ENCODE measurements around the gene CFAP107. TPM values are rescaled to one million over a fixed set of nuclear protein-coding genes. Genes with fewer than 3 reads are reported as not detected.
"Not testable (repeated sequence)": the region's sequence is repeated elsewhere in the genome, so short reads cannot be mapped to it uniquely, and the experiment has no call there.

The CFAP107 gene
- total RNA-seq, 1 experiment from 2014 or later, result not detected

DNA sequence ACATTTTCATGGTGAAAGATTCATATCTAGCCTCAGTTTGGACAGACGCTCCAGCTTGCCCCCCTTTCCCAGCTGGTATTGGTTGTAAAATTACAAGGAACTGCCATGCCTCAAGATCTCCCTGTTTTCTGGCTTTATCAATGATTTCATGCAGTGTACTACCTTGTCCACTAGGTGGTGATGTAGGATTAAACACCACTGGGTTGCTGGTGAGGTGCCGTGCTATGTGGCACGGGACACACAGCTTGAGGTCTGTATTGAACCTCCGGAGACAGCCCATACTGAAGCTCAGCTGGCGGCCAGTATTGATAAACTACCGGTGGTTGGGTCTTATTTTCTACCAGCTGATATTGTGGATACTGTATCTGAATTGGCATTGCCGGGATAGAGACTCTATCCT is 37.8 kb downstream of the CFAP107 start:
- POLR2A ChIA-PET; H3K4me3 Mint-ChIP-seq; CTCF ChIA-PET; H3K27ac Mint-ChIP-seq; DNase-seq (ENCODE audit: low spot score): not testable (repeated sequence)
- peak; percentile 46; the same call in 1 of the 2 replicates for ATAC-seq
- Mint-ChIP-seq H3K27me3 (ENCODE audit: low read depth) (peaks cover 12% of the 10 kb centered on the region), H3K4me1 (peaks cover 13% of the 10 kb centered on the region), H3K9me3 (peaks cover 26% of the 10 kb centered on the region), H3K36me3 (peaks cover 15% of the 10 kb centered on the region)
- TF ChIP-seq, protein P1, sequence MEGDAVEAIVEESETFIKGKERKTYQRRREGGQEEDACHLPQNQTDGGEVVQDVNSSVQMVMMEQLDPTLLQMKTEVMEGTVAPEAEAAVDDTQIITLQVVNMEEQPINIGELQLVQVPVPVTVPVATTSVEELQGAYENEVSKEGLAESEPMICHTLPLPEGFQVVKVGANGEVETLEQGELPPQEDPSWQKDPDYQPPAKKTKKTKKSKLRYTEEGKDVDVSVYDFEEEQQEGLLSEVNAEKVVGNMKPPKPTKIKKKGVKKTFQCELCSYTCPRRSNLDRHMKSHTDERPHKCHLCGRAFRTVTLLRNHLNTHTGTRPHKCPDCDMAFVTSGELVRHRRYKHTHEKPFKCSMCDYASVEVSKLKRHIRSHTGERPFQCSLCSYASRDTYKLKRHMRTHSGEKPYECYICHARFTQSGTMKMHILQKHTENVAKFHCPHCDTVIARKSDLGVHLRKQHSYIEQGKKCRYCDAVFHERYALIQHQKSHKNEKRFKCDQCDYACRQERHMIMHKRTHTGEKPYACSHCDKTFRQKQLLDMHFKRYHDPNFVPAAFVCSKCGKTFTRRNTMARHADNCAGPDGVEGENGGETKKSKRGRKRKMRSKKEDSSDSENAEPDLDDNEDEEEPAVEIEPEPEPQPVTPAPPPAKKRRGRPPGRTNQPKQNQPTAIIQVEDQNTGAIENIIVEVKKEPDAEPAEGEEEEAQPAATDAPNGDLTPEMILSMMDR (IDR thresholded peaks at IDR 0.05), result peak; percentile 37; the same call in 1 of the 2 replicates

DNA sequence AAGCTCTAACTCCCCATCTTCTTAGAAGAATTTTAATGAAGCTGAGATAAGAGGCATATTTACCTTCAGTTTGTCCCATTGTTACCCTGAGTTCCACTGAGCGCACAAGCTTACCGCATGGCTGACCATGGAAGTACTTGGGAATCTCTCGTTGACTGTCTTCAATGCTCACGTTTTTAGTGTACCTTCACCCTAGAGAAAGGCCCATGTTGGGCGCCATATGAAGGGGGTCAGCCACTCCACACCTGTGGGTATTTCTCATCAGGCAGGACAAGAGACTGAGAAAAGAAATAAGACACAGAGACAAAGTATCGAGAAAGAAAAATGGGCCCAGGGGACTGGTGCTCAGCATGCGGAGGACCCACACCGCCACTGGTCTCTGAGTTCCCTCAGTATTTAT is 38.7 kb downstream of the CFAP107 start:
- ATAC-seq; H3K27me3 Mint-ChIP-seq (ENCODE audit: low read depth); DNase-seq (ENCODE audit: low spot score); H3K4me3 Mint-ChIP-seq; POLR2A ChIA-PET; H3K27ac Mint-ChIP-seq; CTCF ChIA-PET: not testable (repeated sequence)
- Mint-ChIP-seq H3K9me3 (peaks cover 26% of the 10 kb centered on the region), H3K36me3 (peaks cover 15% of the 10 kb centered on the region), H3K4me1 (peaks cover 13% of the 10 kb centered on the region)

DNA sequence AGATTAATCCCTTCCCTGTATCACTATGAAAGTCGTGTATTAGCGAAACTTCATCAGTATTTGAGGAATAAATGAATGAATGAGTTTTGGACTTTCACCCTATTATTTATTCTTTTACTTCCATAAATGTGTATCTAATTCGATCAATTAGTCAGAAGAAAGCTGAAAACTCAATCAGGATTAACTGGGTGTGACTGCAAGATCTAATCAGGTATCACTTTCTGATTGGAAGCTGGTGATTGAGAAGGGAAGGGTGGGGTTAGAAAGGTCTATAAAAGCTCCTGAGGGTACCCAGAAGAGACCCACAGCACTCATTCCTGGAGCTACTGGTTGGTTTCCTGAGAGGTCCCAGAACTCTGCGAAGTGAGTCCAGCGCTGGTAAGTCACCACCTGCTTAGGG is 45.1 kb downstream of the CFAP107 start, which contains the start of gene PRAMEF1:
Gene PRAMEF1 (plus strand): TSS at position 301 of the 400 bp plus-strand sequence. CDS start 1,831 bp downstream, outside the sequence.
- DNase-seq (ENCODE audit: low spot score); POLR2A ChIA-PET; ATAC-seq; H3K27me3 Mint-ChIP-seq (ENCODE audit: low read depth); CTCF ChIA-PET; H3K36me3 Mint-ChIP-seq; H3K4me1 Mint-ChIP-seq; H3K4me3 Mint-ChIP-seq; H3K27ac Mint-ChIP-seq: not testable (repeated sequence)
- H3K9me3 Mint-ChIP-seq, result peaks cover 26% of the 10 kb centered on the region

DNA sequence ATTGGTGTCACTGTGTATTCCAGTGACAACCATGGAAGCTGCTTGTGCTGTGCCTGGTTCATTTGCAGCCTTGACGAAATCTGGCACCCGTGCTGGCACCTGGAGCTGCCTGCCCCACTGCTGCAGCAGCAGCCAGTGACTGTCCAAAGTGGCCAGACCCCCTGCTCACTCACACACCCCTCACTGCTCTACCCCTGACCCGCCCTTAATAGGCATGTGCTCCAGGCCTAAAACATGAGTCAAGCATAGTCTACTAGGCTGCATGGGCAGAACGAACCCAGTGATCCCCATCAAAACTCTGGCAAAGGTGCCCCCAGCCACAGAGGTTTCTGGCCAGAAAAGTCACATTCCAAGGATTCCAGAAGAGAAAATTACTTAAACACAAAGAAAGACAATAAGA is 52.9 kb downstream of the CFAP107 start:
- Mint-ChIP-seq H3K36me3 (peaks cover 19% of the 10 kb centered on the region), H3K4me3 (no peak overlapping the region), H3K27me3 (ENCODE audit: low read depth) (peaks cover 28% of the 10 kb centered on the region), H3K4me1 (no peaks in the 10 kb centered on the region), H3K9me3 (peaks cover 68% of the 10 kb centered on the region), H3K27ac (no peak overlapping the region)
- ATAC-seq (no peak), DNase-seq (ENCODE audit: low spot score) (no peak)
- POLR2A ChIA-PET, result no interaction called here
- CTCF ChIA-PET, result no interaction called here
- no peak for TF ChIP-seq ELF4 (CRISPR knock-in tag; IDR thresholded peaks at IDR 0.05; ENCODE audit: low read depth)
- TF ChIP-seq ZBTB21 (CRISPR knock-in tag; IDR thresholded peaks at IDR 0.05; ENCODE audit: borderline replicate concordance), result no peak
- TF ChIP-seq, protein P2, sequence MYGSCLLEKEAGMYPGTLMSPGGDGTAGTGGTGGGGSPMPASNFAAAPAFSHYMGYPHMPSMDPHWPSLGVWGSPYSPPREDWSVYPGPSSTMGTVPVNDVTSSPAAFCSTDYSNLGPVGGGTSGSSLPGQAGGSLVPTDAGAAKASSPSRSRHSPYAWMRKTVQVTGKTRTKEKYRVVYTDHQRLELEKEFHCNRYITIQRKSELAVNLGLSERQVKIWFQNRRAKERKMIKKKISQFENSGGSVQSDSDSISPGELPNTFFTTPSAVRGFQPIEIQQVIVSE (CRISPR knock-in tag; IDR thresholded peaks at IDR 0.05; ENCODE audit: borderline replicate concordance), result no peak
- no peak for TF ChIP-seq GABPB1 (CRISPR knock-in tag; IDR thresholded peaks at IDR 0.05)
- no peak for TF ChIP-seq SMAD3 (CRISPR knock-in tag; IDR thresholded peaks at IDR 0.05; ENCODE audit: borderline replicate concordance)
- TF ChIP-seq, protein P3, sequence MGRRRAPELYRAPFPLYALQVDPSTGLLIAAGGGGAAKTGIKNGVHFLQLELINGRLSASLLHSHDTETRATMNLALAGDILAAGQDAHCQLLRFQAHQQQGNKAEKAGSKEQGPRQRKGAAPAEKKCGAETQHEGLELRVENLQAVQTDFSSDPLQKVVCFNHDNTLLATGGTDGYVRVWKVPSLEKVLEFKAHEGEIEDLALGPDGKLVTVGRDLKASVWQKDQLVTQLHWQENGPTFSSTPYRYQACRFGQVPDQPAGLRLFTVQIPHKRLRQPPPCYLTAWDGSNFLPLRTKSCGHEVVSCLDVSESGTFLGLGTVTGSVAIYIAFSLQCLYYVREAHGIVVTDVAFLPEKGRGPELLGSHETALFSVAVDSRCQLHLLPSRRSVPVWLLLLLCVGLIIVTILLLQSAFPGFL (CRISPR knock-in tag; IDR thresholded peaks at IDR 0.05; ENCODE audit: borderline replicate concordance), result no peak
- no peak for TF ChIP-seq RELA (CRISPR knock-in tag; IDR thresholded peaks at IDR 0.05; ENCODE audit: borderline replicate concordance)
- TF ChIP-seq, protein P4, sequence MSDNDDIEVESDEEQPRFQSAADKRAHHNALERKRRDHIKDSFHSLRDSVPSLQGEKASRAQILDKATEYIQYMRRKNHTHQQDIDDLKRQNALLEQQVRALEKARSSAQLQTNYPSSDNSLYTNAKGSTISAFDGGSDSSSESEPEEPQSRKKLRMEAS (CRISPR knock-in tag; IDR thresholded peaks at IDR 0.05), result no peak

DNA sequence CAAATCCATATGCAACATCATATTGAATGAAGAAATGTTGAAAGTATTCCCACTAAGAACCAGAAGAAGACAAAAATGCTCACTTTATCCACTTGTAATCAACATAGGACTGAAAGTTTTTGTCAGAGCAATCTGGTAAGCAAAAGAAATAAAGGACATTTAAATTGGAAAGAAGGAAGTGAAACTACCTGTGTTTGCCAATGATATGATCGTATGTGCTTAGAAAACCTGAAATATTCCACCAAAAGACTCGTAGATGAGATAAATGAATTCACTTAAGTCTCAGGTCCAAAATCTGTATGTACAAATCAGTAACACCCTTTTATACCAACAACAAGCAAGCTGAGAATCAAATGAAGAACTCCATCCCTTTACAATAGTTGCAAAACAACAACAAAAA is 53.7 kb downstream of the CFAP107 start:
- DNase-seq (ENCODE audit: low spot score) (no peak), ATAC-seq (no peak)
- H3K4me3 Mint-ChIP-seq, result no peak overlapping the region
- POLR2A ChIA-PET, result no interaction called here
- peaks cover 30% of the 10 kb centered on the region for H3K27me3 Mint-ChIP-seq (ENCODE audit: low read depth)
- H3K36me3 Mint-ChIP-seq, result peaks cover 25% of the 10 kb centered on the region
- no peak overlapping the region for H3K27ac Mint-ChIP-seq
- CTCF ChIA-PET, result no interaction called here
- peaks cover 69% of the 10 kb centered on the region for H3K9me3 Mint-ChIP-seq
- H3K4me1 Mint-ChIP-seq, result no peaks in the 10 kb centered on the region
- TF ChIP-seq RELA (CRISPR knock-in tag; IDR thresholded peaks at IDR 0.05; ENCODE audit: borderline replicate concordance), result no peak
- TF ChIP-seq, protein P5, sequence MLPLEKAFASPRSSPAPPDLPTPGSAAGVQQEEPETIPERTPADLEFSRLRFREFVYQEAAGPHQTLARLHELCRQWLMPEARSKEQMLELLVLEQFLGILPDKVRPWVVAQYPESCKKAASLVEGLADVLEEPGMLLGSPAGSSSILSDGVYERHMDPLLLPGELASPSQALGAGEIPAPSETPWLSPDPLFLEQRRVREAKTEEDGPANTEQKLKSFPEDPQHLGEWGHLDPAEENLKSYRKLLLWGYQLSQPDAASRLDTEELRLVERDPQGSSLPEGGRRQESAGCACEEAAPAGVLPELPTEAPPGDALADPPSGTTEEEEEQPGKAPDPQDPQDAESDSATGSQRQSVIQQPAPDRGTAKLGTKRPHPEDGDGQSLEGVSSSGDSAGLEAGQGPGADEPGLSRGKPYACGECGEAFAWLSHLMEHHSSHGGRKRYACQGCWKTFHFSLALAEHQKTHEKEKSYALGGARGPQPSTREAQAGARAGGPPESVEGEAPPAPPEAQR (CRISPR knock-in tag; IDR thresholded peaks at IDR 0.05), result no peak
- TF ChIP-seq ZNF416 (CRISPR knock-in tag; IDR thresholded peaks at IDR 0.05), result no peak
- TF ChIP-seq, protein P6, sequence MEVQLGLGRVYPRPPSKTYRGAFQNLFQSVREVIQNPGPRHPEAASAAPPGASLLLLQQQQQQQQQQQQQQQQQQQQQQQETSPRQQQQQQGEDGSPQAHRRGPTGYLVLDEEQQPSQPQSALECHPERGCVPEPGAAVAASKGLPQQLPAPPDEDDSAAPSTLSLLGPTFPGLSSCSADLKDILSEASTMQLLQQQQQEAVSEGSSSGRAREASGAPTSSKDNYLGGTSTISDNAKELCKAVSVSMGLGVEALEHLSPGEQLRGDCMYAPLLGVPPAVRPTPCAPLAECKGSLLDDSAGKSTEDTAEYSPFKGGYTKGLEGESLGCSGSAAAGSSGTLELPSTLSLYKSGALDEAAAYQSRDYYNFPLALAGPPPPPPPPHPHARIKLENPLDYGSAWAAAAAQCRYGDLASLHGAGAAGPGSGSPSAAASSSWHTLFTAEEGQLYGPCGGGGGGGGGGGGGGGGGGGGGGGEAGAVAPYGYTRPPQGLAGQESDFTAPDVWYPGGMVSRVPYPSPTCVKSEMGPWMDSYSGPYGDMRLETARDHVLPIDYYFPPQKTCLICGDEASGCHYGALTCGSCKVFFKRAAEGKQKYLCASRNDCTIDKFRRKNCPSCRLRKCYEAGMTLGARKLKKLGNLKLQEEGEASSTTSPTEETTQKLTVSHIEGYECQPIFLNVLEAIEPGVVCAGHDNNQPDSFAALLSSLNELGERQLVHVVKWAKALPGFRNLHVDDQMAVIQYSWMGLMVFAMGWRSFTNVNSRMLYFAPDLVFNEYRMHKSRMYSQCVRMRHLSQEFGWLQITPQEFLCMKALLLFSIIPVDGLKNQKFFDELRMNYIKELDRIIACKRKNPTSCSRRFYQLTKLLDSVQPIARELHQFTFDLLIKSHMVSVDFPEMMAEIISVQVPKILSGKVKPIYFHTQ (CRISPR knock-in tag; IDR thresholded peaks at IDR 0.05), result no peak
- TF ChIP-seq, protein P7, sequence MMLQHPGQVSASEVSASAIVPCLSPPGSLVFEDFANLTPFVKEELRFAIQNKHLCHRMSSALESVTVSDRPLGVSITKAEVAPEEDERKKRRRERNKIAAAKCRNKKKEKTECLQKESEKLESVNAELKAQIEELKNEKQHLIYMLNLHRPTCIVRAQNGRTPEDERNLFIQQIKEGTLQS (CRISPR knock-in tag; conservative IDR thresholded peaks at IDR 0.05), result no peak
- TF ChIP-seq FOXJ3 (CRISPR knock-in tag; IDR thresholded peaks at IDR 0.05; ENCODE audit: borderline replicate concordance), result no peak

Measured in WTC11 (cell line).